DND-41 (cell line): ENCODE measurements around the gene TAAR5.

Experiments
- ATAC-seq: fragments of 200-7000 bp; cut with Tn5 transposase; 3 replicates; pipeline ENCODE4 v1.9.1; 2021; ENCODE audit warnings: low read depth; ENCODE audit not compliant: insufficient read depth
- DNase-seq: peaks from one replicate; pipeline ENCODE4 v3.0.0-alpha.2; 2020
- H2AFZ ChIP-seq: 2 replicates; pipeline ENCODE4 v1.6.0; 2012; ENCODE audit warnings: low read depth, low read length
- H3K27ac ChIP-seq: 2 replicates; pipeline ENCODE4 v1.5.1; 2012; ENCODE audit warnings: low read length, inconsistent platforms
- H3K27me3 ChIP-seq: fragments of 200-600 bp; sonication (generic); 2 replicates; pipeline ENCODE4 v1.6.0; 2012; ENCODE audit warnings: low read length, mild to moderate bottlenecking, inconsistent platforms; ENCODE audit not compliant: insufficient read depth, poor library complexity
- H3K36me3 ChIP-seq: 2 replicates; pipeline ENCODE4 v1.5.1; 2012; ENCODE audit warnings: low read length, inconsistent platforms; ENCODE audit not compliant: insufficient read depth
- H3K4me1 ChIP-seq: 2 replicates; pipeline ENCODE4 v1.5.1; 2012; ENCODE audit warnings: mild to moderate bottlenecking, low read length; ENCODE audit not compliant: insufficient read depth
- H3K4me2 ChIP-seq: 2 replicates; pipeline ENCODE4 v1.6.0; 2012; ENCODE audit warnings: mild to moderate bottlenecking, moderate library complexity, low read length, inconsistent platforms; ENCODE audit not compliant: insufficient read depth
- H3K4me3 ChIP-seq, 2 experiments: fragments of 200-600 bp in 1 of 2; shearing (Covaris generic) in 1 of 2; 2 replicates each; pipeline ENCODE4 v1.5.1; 2012 to 2016; ENCODE audit warnings: inconsistent platforms in 2 of 2, low read length in 2 of 2, mild to moderate bottlenecking in 2 of 2, low read depth in 1 of 2, moderate library complexity in 1 of 2
- H3K79me2 ChIP-seq: 2 replicates; pipeline ENCODE4 v1.6.0; 2012; ENCODE audit warnings: low read length, inconsistent platforms; ENCODE audit not compliant: insufficient read depth
- H3K9ac ChIP-seq: 2 replicates; pipeline ENCODE4 v1.6.0; 2012; ENCODE audit warnings: low read depth, mild to moderate bottlenecking, inconsistent platforms, low read length, moderate library complexity
- H3K9me3 ChIP-seq: 2 replicates; pipeline ENCODE4 v1.5.1; 2012; ENCODE audit warnings: low read length, moderate library complexity, mild to moderate bottlenecking, inconsistent platforms; ENCODE audit not compliant: insufficient read depth, severe bottlenecking
- H4K20me1 ChIP-seq: 2 replicates; pipeline ENCODE4 v1.6.0; 2012; ENCODE audit warnings: low read length; ENCODE audit not compliant: insufficient read depth
- CTCF ChIP-seq: IDR thresholded peaks from 2 replicates; pipeline ENCODE4 v1.5.1; 2012; ENCODE audit warnings: borderline replicate concordance, low read length, moderate library complexity, mild to moderate bottlenecking; ENCODE audit not compliant: poor library complexity, severe bottlenecking; ENCODE audit errors: extremely low read depth
- EZH2 ChIP-seq: IDR thresholded peaks from 3 replicates; pipeline ENCODE4 v1.6.1; 2012; ENCODE audit warnings: borderline replicate concordance, low read depth, mild to moderate bottlenecking, moderate library complexity, low read length, inconsistent platforms; ENCODE audit not compliant: severe bottlenecking

TAAR5 gene

GRCh38 chr6:132598473-132598872, 8.9 kb upstream of the TAAR5 start:
- H3K36me3 ChIP-seq, result no peaks in the 10 kb centered on the region
- ATAC-seq, result 0 out of 3 replicates have a peak, but pooled peaks have one; percentile 52

GRCh38 chr6:132596201-132596600, 6.7 kb upstream of the TAAR5 start:
- Histone ChIP-seq H3K36me3 (no peaks in the 10 kb centered on the region), H3K4me1 (no peaks in the 10 kb centered on the region), H4K20me1 (no peaks in the 10 kb centered on the region), H3K27ac (no peak overlapping the region), H3K9ac (no peak overlapping the region), H3K4me3 (no peak overlapping the region), H3K9me3 (no peaks in the 10 kb centered on the region), H3K4me2 (no peak overlapping the region), H3K27me3 (no peaks in the 10 kb centered on the region), H3K79me2 (no peaks in the 10 kb centered on the region), H2AFZ (no peak overlapping the region)
- TF ChIP-seq CTCF (no peak), EZH2 (no peak)
- no peak for ATAC-seq
- no peak for DNase-seq

More at GRCh38 chr6:132598473-132598872, 8.9 kb upstream of the TAAR5 start:
- Histone ChIP-seq H3K9ac (no peak overlapping the region), H3K4me2 (no peak overlapping the region), H3K4me3 (no peak overlapping the region), H4K20me1 (no peaks in the 10 kb centered on the region), H3K27ac (no peak overlapping the region), H2AFZ (no peak overlapping the region), H3K27me3 (no peaks in the 10 kb centered on the region), H3K9me3 (no peaks in the 10 kb centered on the region), H3K79me2 (no peaks in the 10 kb centered on the region), H3K4me1 (no peaks in the 10 kb centered on the region)
- peak; percentile 3 for DNase-seq
- TF ChIP-seq EZH2 (no peak), CTCF (peak; percentile 31)

- no peaks in the 10 kb centered on the region for H3K9me3 ChIP-seq
- no peak overlapping the region for H3K4me3 ChIP-seq
- TF ChIP-seq CTCF (no peak), EZH2 (no peak)
- H3K4me2 ChIP-seq, result no peak overlapping the region
- DNase-seq (no peak), ATAC-seq (no peak)
- no peaks in the 10 kb centered on the region for H3K79me2 ChIP-seq
- no peaks in the 10 kb centered on the region for H3K4me1 ChIP-seq
- H3K27ac ChIP-seq, result no peak overlapping the region
- H3K9ac ChIP-seq, result no peak overlapping the region
- H4K20me1 ChIP-seq, result no peaks in the 10 kb centered on the region
- H2AFZ ChIP-seq, result no peak overlapping the region
- no peaks in the 10 kb centered on the region for H3K36me3 ChIP-seq
- no peaks in the 10 kb centered on the region for H3K27me3 ChIP-seq
These were observed 3.3 kb upstream of the TAAR5 start for GRCh38 chr6:132592855-132593254.

- H4K20me1 ChIP-seq, result no peaks in the 10 kb centered on the region
- no peak overlapping the region for H2AFZ ChIP-seq
- ATAC-seq (no peak), DNase-seq (no peak)
- no peaks in the 10 kb centered on the region for H3K36me3 ChIP-seq
- peaks cover 2% of the 10 kb centered on the region for H3K27me3 ChIP-seq
- H3K4me2 ChIP-seq, result no peak overlapping the region
- no peaks in the 10 kb centered on the region for H3K4me1 ChIP-seq
- no peak for TF ChIP-seq EZH2
- no peak for TF ChIP-seq CTCF
- H3K79me2 ChIP-seq, result no peaks in the 10 kb centered on the region
- H3K9ac ChIP-seq, result no peak overlapping the region
- no peaks in the 10 kb centered on the region for H3K9me3 ChIP-seq
- H3K4me3 ChIP-seq, result no peak overlapping the region
- H3K27ac ChIP-seq, result no peak overlapping the region
These were observed 821 bp upstream of the TAAR5 start for GRCh38 chr6:132590362-132590761.
